ENCODE data around the gene RGS6.

RGS6 gene

DNA sequence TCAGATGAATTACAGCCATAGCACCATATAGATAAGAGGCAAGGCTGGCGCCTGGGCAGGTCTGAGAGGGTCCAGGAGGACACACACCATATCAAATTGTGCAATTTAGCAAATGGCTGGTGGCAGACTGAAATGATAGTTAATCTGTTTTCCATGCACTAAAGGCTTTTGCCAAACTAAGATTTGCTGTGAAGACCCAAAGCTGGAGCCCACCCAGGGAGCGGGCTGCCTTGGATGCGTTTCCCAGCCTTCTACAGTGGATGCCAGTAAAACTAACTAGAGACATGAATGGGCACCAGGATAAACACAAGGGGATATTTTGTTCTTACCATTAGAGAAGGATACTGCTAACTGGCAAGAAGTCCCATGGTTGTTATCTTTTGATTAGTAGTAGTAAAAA is 486.6 kb downstream of the RGS6 start:
- no peak for DNase-seq

DNA sequence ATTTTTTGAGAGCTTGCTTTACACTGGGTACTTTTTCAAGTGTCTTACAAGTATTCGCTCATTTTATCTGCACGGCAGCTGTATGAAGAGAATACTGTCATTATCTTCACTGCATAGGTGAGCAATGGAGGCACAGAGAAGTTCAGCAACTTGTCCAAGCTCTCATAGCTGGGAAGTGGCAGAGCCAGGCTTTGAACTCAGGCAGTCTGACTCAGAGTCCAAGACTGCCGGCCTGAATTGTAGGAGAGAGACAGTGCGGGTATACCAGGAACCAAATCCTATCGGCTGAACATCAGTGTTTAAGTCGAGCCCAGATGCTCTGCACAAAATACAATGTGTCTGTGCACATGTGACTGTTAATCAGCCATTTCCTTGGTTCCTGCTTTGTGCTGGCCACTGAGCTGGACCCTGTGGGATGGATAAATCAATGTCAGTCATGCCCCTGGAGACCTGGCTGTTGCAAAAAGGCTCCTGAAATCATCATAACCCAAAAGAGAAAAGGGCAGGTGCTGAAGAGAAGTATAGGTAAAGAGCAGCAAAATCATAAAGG is 487.1 kb downstream of the RGS6 start:
- no peak for DNase-seq

DNA sequence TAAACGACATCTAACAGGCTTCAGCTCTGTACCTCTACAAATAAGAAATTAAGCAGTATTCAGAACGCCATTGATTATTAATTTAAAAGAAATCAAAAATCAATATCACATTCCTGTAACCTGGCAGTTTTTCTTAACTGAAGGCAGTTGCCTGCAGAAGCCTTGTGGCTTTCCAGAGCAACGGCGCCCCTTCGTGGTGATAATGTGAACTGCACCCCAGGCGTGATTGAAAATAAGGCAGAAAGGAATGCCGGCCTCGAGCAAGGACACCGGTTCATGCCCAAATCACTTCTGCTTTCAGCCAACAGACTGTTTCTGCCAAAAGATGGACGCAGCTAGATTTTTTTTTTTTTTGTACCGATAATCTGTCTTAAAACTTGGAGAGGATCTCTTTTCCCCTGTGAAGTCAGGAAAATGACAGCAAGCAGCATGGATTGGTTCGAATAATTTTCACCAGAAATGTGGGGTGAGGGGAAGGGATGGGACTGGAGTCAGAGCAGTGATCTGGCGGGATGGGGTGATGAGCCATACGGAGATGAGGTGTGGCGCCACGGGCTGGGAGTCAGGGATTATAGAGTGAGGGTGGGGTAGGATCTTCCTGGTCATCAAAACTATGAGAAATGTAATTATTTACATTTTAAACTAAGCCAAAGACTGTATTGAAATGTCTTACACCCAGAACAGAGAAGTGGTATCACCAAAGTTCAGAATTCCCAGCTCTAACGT is 488.7 kb downstream of the RGS6 start:
- DNase-seq, result peak; percentile 95

DNA sequence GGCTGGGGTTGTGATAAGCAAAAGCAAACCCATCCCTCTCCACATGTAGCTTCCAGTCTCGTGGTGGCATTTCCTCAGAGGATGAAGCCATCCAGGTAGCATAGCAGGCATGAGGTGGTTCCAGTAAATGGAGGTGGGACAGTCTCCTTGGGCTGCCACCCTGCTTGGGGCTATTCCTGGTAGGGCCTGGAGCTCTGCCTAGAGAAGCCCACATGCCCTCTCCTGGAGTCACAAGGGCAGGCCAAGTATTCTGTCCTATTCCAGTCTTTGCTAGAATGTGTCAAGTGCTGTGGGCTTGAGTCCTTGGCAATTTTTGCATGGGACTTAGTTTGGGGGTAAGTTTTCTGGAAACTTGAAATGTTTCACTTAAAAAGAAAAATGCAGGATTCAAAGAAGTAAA is 491.7 kb downstream of the RGS6 start:
- DNase-seq, result no peak

DNA sequence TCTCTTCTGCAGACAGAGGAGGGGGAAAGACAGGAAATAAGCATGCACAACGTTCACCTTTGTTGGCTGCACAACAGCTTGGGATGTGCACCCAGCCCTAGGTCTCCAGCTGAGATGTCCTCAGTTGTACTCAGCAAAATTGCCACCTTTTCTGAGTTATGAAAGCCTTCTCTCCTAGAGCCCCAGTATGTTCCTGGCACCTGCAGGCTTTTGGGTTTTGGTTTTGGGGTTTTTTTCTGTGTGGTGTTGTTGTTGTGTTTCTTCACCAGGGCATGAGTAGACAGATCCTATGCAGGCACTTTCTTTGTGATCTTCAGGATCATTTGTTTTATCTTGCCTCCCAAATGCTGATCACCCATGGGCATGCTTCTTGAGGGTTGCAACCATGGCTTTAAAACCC is 498.2 kb downstream of the RGS6 start:
- DNase-seq, result no peak

DNA sequence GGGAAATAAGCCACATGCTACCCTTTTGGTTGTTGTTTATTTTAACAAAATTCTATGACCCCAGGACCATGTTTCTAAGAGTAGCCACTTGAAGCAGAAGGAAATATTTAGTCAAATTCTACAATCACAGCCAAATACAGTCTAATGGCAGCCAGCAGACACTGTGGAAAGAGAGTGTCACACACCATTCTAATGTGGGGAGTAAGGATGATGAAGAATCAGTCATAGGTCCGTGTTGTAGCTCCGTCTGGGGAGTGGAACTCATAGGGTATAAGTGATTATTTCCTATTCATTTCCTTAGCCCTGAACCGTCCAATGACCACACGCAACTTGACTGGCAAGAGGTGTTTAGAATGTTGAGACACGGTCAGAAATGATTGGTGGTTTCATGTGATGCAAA is 500.5 kb downstream of the RGS6 start:
- DNase-seq, result no peak

DNA sequence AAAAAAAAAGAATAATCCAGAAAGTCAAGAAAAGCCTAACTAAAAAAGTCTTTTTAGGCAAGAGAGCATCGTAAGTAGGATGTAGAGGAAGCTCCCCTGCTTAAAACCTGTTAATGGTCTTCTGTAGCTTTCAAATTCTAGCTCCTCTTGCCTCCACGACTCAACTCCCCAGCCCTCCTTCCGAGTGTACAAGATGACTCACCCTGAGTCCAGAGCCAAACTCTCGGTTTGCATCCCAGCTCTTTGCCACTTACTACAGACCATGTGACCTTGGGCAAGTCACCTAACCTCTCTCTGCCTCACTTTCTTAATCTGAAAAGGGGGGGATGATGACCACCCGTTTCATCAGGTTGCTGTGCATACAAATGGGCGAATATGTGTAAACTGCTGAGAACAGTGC is 501.3 kb downstream of the RGS6 start:
- no peak for DNase-seq

DNA sequence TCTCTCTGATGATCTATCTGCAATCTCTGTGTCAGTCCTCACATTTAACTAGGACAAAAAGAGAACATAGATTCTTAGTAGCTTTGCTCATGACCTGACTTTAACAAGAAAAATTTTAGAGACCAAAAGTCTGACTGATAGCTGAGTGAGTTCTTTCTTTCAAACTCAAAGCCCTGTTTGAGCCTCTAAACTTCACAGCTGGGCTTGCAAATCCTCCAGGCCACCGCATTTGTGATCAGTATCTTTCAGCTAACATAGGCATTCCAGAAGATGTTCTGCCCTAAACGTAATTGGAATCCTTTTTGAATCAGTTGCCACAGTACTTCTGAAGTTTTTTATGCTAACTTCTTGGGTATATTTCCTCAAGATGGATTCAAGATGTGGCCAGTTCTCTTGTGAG is 502.6 kb downstream of the RGS6 start:
- DNase-seq, result no peak

DNA sequence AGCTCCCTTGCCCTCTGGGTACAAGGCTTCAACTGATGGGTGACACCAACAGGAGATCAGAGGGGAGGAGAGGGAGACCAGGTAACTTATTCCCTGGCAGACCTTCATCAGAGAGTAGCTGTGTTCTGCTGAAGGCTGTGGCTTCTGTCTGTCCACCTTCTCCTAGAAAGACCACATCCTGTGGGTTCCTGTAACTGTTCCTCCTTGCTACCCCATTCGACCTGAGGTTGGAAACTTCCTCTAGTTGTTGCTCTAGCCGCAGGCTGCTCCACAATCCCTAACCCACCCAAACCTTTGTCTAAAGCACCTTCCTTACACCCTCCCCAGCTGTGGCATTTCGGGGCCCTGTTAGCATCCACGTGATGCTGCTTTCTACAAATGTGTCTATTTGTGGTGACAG is 507.5 kb downstream of the RGS6 start:
- no peak for DNase-seq

DNA sequence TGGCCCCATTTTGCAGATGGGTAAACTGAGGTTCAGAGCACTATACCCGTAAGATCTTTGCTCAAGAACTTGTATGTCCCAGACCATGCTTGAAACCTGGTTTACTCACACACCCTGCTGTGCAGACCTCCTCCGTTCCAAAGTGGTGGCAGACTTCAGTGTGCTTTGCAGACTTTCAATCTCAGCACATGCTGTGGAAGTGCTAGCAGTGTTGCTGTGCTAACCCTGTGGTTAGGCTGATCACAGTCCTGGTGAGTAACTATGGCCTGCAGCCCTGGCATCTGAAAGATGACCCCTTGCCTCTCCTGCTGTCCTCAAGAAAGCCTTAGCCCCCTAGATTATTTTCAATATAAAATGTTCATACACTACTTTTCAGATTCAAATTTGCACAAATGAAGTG is 511.0 kb downstream of the RGS6 start:
- DNase-seq, result no peak

DNA sequence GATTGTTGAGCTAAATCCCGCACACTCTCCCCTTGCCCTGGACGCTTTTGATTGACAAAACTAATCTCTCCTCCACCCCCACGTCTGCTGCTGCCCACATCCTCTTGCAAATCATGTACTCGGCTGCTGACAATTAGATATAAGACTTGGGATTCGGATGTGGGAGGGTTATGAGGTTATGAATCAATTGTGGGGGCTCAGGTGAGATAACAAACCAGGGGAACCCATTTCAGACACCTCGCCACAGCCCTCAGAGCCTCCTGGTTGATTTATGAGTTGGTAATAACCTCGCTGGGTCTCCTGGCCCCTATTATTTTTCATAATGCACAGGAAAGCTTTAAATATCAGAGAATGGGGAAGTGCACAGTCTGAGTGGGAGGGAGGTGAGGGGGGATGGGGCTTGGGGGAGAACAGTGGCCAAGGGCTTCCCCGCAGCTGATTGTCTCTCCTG is 511.8 kb downstream of the RGS6 start:
- no peak for DNase-seq

DNA sequence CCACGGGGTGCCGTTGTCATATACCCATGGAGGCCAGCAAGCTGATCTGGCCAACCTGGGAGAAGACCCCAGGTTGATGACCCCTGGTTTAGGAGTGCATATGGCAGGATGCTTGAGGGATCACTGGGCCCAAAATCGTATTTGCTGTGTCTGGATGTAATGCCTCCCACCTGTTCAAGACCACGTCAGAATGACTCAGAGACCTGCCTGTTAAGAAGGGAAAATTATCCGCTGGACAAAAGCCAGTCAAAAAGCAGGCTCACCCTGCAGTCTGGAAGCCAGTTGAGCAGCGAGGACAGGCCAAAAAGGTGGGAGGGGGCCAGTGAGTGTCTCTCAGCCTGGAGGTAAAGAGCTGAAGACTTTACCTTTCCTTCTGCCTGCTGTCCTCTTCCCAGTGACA is 512.5 kb downstream of the RGS6 start:
- DNase-seq, result no peak

DNA sequence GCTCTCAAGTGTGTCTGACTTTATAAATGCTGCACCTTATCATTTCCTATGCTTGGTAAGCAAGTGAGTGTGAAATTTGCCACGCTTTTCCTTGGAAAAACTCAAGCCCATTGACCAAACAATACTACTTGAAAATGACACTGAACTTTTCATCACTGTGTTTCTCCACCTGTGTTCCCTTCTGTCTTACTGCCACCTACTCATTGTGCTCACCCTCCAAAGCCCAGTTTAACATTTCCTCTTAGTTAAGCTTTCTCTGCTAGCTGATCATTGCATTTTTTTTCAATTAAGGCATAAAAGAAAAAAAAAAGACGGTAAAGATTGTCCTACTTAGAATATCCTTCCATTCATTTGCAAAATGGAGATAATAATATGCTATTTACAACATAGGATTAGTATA is 516.0 kb downstream of the RGS6 start:
- no peak for DNase-seq

DNA sequence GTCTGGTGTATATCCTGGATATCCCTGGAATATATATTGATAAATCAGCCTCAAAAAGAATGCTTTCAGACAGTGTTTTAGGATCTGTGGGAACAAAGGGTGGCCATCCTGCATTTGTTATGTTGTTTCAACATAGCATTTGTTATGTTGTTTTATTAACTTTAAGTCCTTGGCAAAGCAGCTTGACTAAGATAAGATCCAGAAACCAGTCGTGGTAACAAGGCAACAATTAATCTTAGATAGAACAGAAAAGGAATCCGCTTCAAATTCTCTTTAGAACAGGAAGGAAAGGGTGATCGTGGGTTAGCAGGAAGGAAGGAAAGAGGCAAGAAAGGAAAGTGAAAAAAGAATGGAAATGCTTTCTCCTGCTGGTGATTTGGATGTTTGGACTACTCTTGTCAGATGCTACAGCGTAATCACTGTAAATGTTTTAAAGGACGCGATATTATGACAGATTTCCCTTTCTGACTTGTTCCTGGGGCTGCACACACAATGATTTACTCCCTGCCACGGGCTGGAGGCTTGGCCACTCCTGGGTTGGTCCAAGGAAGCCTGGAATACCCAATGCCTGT is 518.3 kb downstream of the RGS6 start:
- no peak for DNase-seq

DNA sequence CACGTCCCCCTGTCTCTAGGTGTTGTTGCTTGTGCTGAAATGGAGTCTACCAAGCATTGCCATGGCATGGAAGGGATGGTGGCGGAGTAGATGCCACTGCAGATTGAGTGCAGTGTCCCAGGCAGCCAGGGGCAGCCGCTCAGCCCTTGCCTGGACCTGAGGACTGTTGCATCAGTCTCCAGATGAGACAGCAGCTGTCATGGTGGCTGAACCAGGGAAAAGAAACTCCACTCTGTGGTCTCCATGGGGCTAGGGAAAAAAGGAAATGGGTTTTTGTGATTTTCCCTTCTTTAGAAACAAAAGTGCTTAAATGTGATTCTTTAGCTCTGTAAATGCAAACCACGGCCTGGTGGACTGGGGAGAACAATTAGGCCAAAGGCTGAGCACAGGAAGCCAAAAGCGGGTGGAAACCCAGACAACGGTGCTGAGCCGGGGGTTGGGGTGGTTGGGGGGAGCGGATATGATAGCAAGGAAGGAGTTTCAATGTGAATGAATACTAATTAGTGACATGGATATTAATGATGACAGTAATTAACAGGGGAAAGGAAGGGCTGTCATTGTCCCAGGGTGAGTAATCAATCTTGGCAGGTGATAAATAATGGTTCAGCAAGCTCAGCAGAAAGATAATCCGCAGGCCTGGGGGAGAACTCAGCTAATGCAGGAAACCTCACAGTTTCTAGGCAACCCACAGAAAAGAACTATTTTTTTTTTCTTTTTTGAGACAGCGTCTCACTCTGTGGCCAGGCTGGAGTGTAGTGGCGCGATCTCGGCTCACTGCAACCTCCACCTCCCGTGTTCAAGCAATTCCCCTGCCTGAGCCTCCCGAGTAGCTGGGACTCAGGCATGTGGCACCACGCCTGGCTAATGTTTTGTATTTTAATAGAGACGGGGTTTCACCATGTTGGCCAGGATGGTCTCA is 519.1 kb downstream of the RGS6 start:
- peak; percentile 92 for DNase-seq

DNA sequence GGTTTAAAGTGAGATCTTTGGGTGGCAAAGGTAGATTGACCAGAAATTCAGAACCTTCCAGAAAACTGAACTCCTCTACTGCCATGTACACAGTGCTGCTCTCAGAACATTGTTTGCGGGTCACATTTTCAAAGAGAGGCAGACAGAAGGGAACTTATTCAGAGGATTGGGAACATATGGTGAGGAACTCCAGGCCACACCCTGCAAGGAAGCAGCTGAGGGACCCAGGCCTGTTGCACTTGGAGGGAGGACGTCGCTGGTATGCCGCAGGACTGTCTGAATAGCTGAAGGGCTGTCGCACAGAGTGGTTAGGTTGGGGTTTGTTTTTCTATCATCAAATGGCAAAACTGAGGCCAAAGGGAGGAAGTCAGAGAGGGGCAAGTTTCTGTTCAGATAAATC is 520.5 kb downstream of the RGS6 start:
- no peak for DNase-seq

DNA sequence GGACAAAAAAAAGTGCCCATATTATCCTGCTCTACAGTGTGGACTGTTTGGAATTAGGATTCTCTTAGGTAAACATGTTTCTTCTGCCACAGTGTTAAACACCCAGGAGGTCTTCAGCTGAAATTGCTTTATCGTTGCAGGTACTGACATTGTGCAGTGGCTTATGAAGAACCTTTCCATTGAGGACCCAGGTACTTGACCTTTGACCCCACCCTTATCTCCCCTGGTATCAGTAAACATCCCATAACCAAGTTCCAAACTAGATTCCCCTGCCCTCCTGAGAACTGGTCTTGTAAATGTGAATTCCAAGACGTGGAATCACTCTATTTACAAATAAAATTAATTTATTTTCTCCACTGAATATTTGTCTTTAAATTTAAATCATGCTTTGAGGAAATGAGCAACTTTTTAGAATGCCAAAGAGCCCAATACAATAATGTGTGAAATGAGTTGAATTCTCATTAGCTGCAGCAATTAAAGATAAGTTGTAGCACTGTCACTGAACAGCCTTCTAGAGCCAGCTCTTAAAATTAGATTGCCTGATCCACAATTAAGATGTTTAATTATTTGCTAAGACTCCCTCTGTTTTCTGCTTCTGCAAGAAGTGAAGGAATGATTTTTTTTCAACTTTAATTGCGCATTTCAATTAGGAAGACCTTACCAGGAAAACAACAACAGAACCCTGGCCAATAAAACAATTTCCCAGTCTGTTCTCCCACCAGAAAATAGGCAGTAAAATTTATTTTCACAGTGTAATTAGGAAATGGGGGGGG is 522.3 kb downstream of the RGS6 start:
- no peak for DNase-seq

DNA sequence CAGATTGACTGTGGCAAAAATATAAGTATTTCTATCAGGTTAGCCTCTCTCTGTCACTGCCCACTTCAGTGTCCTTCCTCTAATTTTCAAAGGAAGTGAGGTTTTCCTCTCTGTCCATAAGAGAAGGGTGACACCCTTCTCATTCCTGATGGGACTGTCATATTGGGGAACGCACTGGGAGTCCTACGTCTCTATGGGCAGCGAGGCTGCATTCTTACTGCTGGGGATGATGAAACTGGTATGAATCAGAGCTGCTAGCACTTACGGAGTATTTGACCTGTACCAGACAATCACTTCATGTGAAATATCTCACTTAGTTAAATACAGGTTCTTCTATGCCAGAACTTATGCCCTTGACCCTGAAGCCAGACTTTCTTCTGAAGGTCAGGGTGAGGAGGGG is 525.4 kb downstream of the RGS6 start:
- no peak for DNase-seq

DNA sequence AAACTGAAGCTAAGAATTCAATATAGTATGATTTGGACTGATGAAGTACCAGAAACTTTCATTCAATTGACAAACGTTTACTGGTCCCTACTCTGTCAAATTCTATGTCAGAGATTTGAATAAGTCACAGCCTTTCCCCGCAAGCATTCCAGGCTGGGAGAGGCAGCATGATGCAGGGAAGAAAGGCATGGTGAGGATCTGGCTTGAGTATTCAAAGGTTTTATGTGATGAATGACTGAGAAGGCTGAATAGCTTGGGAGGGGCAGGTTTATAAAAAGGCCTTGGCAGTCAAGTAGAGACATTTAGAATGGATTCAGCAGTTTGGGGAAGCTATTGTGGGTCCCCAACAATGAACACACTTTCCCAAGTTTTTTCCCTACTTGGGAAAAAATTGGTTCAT is 529.8 kb downstream of the RGS6 start:
- no peak for DNase-seq

DNA sequence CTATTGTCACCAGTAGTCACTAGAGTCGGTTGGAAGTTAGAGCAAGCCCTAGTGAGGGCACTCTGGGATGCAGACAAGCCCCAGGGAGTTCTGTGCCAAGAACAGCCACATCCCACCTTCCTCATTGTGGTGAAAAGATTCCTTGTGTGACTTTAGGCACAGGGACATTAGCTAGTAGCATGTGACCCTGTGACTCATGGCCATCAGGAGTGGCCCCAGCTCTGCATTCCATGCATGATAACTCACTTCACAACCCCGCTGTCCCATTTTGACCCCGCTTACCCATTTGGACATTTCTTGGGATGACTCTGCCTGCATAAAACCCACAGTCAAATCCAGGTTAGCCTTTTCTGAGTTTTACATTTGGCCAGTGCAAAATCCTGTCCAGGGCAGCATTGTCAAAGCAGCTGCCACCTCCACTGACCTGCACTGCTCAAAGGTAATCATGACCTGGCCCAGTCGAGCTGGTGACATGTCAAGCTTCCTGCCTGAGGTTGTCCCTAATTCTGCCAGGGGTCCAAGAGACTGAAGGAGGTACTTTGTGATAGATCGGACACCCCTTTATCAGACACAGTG is 531.1 kb downstream of the RGS6 start:
- no peak for DNase-seq

DNA sequence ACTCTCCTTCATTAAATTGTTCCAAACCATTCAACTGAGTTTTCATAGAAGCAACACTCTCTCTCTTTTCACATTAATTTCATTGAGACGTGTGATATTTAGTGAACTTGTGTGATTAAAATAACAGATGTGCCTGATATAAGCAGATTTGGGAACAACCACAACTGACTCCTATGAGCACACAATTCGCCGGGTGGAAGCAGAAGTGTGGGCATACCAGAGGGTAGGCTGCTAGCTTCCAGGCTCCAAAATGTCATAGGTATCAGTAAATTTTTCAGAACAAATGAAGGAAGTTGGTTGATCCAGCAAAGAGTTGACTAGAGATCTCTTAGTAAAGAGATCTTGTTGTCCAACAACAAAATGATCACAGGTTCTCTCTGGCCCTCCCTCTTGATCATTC is 532.0 kb downstream of the RGS6 start:
- DNase-seq, result no peak

DNA sequence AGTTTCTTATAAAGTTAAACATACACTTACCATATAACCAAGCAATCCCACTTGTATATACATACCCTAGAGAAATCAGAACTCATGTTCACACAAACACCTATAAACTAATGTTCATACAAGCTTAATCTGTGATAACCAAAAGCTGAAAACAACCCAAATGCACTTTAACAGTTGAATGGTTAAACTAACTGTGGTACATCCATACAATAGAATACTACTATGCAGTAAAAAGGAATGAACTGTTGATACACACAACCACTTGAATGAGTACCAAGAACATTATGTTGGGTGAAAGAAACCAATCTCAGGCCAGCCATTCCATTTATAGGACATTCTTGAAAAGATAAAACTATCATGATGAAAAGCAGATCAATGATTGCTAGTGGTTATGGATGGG is 534.1 kb downstream of the RGS6 start:
- no peak for DNase-seq

DNA sequence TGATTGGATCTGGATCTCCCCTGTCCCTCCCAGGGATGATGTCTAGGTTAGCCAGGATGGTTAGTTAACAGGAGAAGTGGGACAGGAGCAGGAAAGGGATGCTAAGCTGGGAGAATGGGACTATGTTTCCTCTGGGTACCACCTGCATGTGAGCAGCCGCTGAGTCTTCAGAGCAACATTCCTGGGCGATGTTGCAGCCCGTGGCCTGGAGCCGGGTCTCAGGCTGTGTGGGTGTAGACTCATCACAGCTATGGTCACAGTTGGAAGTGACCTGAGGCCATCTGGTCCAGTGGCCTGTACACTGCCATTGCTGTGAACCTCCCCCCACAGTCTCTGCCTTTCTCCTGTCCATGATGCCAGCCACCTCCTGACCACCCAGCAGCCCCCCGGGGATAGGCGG is 539.1 kb downstream of the RGS6 start:
- DNase-seq, result no peak
